HCT116 (cell line): ENCODE measurements around the gene CDK4.

ENCODE experiments used
- CTCF ChIP-seq, 3 experiments: fragments of 200-600 bp in 1 of 3; sonication (generic) in 1 of 3; IDR thresholded peaks in 2 of 3; conservative IDR thresholded peaks in 1 of 3; 2 replicates each; pipeline ENCODE4 v1.5.1; 2012 to 2017; ENCODE audit warnings: low read depth in 2 of 3, low read length in 2 of 3, antibody characterized with exemption in 1 of 3, borderline replicate concordance in 1 of 3, control low read depth in 1 of 3, mild to moderate bottlenecking in 1 of 3, mixed read lengths in 1 of 3, mixed run types in 1 of 3, moderate library complexity in 1 of 3; ENCODE audit not compliant: insufficient read depth in 1 of 3
- POLR2A ChIP-seq: IDR thresholded peaks from 2 replicates; pipeline ENCODE4 v1.7.0; 2011; ENCODE audit warnings: borderline replicate concordance; ENCODE audit not compliant: insufficient read depth, insufficient read length; ENCODE audit errors: extremely low read depth
- ZFX ChIP-seq: fragments of 450-650 bp; IDR thresholded peaks from 2 replicates; pipeline ENCODE4 v1.6.1; 2017

DNA sequence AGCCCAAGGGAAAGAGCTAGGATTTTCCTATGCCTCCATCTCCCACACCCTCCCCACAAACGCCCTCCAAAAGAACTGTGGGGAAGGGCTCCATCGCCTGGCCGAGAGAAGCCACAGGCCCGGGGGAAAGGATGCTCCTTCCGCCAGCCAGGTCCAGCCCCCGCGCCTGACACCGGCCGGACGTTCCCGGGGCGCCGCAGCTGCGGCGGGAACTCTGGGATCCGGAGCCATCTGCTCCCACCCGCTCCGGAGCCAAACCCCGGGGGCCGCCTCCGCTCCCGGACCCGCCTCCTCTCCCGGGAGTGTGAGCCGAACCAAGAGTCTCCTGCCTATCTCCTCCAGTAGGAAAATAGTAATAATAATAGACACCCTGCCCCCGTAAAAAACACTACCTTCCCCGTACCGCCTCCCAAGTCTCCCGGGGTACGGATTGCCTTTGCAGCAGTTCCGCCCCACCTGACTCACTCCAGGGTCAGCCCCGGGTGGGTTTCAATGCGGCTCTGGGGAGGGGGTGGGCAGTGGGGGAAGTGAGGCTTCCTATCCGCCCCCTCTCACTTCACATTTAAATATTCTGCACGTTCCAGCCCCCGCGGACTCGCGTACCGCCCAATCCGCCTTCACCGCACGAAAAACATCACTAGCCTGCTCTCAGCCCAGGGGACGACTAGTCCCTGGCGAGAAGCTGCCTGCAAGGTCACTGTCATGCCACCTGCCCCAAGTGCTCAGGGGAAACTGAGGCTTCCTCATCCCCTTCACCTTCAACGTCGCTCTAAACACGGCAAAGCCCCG, 16.0 kb downstream of the CDK4 start:
- TF ChIP-seq CTCF (IDR thresholded peaks at IDR 0.05 in 2 of 3, conservative IDR thresholded peaks at IDR 0.05 in 1 of 3; ENCODE audit: borderline replicate concordance in 1 of 3, insufficient read depth in 1 of 3, low read depth in 2 of 3, low read length in 2 of 3) (no peak), ZFX (no peak), POLR2A (no peak)
